HG02759 (cell line): ENCODE measurements around the gene VWA3A.
"Not testable (repeated sequence)": the region's sequence is repeated elsewhere in the genome, so short reads cannot be mapped to it uniquely, and the experiment has no call there.

Source experiments
- ATAC-seq: cut with Tn5 transposase; IDR thresholded peaks from one replicate; pipeline ENCODE4 v1.9.1; 2021; ENCODE audit warnings: mild to moderate bottlenecking, moderate library complexity; ENCODE audit not compliant: unreplicated experiment

Gene VWA3A

GRCh38 chr16:22195695-22196558 lies 103.6 kb downstream of the VWA3A start:
- ATAC-seq: peak; percentile 33

- not testable (repeated sequence) for ATAC-seq
Observed at GRCh38 chr16:22196559-22197168, 104.3 kb downstream of the VWA3A start.

GRCh38 chr16:22198547-22199293 lies 106.4 kb downstream of the VWA3A start:
- no peak for ATAC-seq

- no peak for ATAC-seq
Observed at GRCh38 chr16:22202261-22202637, 109.9 kb downstream of the VWA3A start.

- ATAC-seq: no peak
Observed at GRCh38 chr16:22203091-22203490, 110.8 kb downstream of the VWA3A start.

- no peak for ATAC-seq
Observed at GRCh38 chr16:22204091-22204655, 111.8 kb downstream of the VWA3A start.

- no peak for ATAC-seq
Observed at GRCh38 chr16:22205577-22206012, 113.3 kb downstream of the VWA3A start.

- peak; percentile 90 for ATAC-seq
Observed at GRCh38 chr16:22206013-22206841, 113.9 kb downstream of the VWA3A start, which contains the start of gene EEF2K. TSS of gene EEF2K (plus strand) at chr16:22206278. CDS start at chr16:22225730, 19,452 bp downstream.
